GM19467 (cell line): ENCODE measurements around the gene MFAP1.
A peak's percentile ranks its signal among the peaks of the same experiment; 100 is the strongest.
"Not testable (repeated sequence)": the region's sequence is repeated elsewhere in the genome, so short reads cannot be mapped to it uniquely, and the experiment has no call there.

Source experiments
- ATAC-seq: cut with Tn5 transposase; IDR thresholded peaks from one replicate; pipeline ENCODE4 v1.9.1; 2021; ENCODE audit warnings: mild to moderate bottlenecking, moderate library complexity; ENCODE audit not compliant: unreplicated experiment

The MFAP1 gene, protein sequence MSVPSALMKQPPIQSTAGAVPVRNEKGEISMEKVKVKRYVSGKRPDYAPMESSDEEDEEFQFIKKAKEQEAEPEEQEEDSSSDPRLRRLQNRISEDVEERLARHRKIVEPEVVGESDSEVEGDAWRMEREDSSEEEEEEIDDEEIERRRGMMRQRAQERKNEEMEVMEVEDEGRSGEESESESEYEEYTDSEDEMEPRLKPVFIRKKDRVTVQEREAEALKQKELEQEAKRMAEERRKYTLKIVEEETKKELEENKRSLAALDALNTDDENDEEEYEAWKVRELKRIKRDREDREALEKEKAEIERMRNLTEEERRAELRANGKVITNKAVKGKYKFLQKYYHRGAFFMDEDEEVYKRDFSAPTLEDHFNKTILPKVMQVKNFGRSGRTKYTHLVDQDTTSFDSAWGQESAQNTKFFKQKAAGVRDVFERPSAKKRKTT

DNA sequence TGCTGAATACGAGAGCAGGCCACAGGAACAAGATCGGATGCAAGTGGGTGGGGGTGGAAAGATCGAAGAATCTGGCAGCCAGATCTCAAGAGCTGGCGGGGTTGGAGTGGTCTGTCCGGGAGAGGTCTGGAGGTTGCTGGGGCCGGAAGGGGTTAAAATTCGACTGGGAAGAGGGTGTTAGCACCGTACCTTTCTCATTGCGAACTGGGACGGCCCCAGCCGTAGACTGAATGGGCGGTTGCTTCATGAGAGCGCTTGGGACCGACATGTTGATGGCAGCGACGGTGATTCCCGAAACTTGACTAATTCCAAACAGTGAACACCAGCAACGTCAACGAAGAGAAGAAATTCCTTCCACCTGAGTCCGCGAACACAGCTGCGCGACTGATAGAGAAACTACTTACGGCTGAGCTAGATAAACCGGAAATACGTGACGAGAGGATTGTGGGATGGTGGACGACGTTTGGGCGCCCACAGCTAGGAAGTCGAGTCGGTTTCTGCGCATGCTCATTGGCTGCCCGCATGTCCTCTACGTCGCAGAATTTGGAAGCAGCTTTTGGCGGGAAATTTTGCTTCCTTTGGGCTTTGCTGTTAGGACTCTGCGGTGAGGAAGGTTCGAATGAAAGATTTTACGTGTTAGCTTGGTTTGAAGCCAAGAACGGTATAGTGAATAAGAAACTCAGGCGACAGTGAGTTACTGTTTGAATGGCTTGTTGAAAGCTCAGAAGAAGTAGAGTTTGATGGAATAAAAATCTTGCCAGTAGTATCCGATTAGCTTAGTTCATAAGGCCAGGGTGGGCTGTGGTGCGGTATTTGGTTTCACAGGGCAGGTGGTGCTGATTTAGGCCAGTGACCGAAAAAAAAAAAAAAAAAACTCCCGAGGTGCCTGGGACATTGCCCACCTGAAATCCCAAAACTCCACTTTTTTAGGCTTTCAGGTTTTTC is at the start of gene MFAP1:
TSS of gene MFAP1 (minus strand) at position 389 of the 945 bp plus-strand sequence. CDS start at position 268, 121 bp downstream.
- peak; percentile 60 for ATAC-seq

DNA sequence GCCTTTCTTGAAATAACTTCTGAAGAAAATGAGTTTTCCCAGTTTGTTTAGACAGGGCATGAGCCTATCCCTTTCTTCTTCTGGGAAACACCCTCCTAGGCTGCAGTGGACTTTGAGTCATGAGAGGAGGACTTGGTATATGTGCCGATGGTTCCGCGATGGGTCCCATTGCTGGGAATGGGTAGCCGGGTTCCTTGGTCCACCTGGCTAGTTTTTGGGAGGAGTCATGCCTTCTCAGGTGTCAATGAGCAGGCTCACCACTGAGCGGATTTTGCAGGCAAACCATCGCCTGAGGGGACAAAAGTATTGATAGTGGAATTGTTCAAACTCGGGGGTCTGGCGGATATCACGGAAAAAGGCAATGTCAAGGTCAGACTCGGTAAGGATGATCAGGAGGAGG is 49.2 kb upstream of the MFAP1 start:
- ATAC-seq: no peak

DNA sequence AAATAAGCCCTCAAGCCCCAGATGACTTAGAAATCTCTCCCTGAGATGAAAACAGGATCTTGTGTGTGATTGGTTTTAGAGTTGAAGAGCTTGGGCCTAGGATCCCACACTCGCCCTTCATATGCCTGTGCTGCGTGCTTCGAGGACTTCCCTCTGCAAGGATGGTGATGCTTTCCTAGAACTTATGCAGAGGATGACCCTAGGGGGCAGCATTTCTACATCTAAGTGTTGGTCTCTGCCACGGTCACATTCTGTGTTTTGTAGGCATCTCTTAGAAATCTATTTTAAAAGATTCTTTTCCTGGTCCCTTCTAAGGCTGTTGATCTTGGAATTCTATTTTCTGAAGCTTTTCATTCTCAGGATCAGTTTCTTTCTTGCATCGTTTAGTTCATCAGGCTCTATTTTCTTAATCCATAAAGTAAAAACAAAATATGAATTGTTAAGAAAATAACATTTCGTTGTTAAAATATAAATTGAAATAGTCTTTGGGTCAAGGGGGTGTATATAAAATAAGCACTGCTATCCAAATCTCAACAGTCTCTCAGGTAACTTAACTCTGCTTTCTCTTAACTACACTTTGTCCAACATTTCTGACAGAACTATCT is 48.0 kb upstream of the MFAP1 start:
- ATAC-seq: no peak

DNA sequence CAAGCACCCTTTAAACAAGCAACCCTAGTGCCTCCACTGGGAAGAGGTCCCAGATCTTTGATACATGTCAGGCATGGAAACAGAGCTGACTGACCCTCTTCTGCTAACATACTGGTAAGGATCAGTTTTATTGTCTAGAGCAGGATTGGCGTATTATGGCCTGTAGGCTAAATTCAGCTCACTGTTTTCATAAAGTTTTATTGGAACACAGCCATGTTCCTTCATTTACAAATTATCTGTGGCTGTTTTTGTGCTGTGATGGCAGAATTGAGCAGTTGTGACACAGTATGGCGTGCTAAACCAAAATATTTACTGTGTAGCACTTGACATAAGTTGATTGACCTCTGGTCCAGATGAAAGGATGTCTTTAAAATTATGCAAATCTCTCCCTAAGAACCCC is 47.3 kb upstream of the MFAP1 start:
- no peak for ATAC-seq

DNA sequence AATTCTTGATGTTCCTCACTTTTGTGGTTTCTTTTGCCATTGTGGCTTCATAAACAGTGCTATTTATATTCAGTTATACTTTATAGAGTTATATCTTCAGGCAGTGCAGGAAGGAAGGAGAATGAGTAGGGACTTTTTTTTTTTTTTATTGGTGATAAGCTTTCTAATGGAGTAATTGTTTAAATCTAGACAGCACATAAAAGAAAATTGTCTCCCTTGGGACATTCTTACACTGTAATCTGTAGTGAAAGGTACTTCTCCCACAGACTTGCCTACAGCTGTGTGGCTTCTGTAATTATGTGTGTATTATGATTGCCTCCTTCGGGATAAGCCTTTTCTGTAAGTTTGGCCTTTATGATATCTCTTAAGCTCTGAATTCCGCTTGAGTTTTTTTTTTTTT is 43.9 kb upstream of the MFAP1 start:
- ATAC-seq: no peak

DNA sequence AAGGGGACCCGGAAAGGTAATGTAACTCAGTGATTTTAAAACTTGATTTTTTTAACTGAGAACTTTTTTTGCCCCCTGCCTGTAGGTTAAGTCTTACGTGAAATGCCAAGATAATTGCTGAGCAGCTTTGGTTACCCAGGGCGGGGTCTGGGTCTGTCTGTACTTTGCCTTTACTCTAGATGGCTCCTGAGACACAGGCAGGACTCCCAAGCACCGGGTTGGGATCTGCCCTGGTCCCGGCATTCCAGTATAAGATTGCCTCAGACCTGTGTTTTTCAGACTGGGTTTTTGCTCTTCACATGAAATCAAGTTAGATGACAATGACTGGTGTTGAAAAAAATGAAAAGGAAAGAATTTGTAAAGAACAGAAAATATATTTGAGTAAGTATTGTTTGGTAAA is 42.6 kb upstream of the MFAP1 start:
- ATAC-seq: no peak

DNA sequence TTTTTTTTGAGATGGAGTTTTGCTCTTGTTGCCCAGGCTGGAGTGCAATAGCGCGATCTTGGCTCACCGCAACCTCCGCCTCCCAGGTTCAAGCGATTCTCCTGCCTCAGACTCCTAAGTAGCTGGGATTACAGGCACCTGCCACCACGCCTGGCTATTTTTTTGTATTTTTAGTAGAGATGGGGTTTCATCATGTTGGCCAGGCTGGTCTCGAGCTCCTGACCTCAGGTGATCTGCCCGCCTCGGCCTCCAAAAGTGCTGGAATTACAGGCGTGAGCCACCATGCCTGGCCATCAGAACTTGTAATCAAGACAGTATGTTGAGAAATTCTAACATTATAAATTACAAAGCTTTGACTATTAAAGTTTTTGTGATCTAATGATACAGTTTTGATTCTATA is 42.1 kb upstream of the MFAP1 start:
- not testable (repeated sequence) for ATAC-seq

DNA sequence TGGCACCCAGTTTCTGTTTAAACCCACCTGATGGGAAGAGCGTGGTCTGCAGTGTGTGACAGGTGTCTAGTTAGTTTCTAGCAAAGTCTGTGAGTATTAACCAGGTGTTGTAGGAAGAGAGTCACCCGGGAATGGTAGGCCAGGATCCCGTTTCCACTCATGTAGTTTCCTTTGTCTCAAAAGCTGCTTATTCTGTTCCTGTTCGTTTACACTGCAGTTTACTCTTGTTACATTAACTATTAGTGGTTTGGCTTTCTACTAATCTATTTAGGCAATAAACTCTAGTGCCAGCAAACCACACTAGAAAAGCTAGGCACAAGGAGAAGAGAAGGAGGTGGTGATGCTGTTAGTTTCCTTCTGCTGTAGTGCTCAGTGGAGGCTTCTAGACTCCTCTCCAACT is 35.1 kb upstream of the MFAP1 start:
- ATAC-seq: no peak

DNA sequence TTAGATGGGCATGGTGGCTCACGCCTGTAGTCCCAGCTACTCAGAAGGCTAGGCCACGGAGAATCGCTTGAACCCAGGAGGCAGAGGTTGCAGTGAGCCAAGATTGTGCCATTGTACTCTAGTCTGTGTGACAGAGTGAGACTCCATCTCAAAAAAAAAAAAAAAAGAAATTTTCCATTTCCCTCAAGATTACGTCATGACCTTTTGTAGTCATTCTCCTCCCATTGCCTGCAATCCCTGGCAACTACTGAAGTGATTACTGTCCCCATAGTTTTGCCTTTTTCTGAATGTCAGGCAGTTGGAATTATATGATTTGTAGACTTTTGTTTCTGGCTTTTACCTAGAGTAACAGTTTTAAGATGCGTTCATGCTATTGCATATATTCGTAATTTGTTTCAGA is 30.3 kb upstream of the MFAP1 start:
- ATAC-seq: no peak

DNA sequence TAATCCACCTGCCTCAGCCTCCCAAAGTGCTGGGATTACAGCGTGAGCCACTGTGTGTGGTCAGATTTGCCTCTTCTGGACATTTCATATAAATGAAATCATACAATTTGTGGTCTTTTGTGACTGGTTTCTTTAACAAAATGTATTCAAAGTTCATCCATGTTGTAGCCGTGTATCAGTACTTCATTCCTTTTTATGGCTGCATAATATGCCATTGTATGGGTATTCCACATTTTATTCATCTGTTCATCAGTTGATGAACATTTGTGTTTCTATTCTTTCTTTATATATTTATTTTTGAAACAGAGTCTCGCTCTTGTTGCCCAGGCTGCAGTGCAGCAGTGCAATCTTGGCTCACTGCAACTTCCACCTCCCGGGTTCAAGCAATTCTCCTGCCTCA is 28.1 kb upstream of the MFAP1 start:
- ATAC-seq: no peak

DNA sequence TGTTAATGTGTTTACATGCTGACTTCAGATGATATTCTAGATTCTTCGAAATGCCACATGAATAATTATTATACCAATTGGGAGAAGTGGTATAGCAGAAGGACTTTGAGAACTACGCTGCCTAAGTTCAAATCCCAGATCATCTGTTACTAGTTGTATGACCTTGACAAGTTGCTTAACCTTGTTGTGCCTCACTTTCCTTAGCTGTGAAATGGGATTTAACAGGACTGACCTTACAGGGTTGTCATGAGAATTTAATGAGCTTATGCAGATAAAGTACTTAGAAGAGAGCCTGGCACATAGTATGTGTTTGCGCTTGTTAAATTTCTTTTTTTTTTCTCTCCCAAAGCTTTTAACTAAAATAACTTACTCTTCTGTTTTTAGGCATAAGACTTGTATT is 26.8 kb upstream of the MFAP1 start:
- ATAC-seq: no peak

DNA sequence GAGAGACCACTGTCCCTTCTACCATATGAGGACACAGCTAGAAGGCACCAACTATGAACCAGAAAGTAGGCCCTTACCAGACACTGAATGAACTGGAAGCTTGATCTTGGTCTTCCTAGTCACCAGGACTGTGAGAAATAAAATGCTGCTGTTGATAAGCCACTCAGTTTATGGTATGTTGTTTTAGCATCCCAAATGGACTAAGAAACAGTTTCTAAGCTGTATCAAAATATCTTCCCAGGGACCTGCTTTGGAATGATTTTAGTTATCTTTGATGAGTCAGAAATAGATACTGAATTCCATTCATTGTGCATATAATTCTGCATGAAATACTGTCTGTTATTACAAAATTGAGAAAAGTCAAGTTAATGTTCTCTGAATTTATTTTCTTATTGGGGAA is 20.9 kb upstream of the MFAP1 start:
- ATAC-seq: no peak

DNA sequence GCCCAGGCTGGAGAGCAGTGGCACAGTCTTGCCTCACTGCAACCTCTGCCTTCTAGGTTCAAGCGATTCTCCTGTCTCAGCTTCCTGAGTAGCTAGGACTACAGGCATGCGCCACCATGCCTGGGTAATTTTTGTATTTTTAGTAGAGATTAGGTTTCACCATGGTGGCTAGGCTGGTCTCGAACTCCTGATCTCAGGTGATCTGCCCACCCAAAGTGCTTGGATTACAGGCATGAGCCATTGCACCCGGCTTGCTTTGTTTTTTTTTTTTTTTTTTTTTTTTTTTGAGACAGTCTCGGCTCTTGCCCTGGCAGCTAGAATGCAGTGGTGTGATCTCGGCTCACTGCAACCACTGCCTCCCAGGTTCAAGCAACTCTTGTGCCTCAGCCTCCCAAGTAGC is 8.0 kb upstream of the MFAP1 start:
- not testable (repeated sequence) for ATAC-seq

DNA sequence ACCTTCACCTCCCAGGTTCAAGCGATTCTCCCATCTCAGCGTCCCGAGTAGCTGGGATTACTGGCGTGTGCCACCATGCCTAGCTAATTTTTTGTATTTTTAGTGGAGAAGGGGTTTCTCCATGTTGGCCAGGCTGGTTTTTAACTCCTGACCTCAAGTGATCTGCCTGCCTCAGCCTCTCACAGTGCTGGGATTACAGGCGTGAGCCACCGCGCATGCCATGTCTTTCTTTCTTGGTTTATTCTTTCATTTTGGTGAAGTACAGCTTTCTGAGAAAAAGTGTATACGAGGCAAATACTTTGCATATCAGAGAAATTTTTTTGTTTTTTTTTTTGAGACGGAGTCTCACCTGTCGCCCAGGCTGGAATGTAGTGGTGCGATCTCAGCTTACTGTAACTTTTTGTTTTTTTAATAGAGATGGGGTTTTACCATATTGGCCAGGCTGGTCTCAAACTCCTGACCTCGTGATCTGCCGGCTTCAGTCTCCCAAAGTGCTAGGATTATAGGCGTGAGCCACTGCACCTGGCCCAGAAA is 7.1 kb upstream of the MFAP1 start:
- ATAC-seq: not testable (repeated sequence)

DNA sequence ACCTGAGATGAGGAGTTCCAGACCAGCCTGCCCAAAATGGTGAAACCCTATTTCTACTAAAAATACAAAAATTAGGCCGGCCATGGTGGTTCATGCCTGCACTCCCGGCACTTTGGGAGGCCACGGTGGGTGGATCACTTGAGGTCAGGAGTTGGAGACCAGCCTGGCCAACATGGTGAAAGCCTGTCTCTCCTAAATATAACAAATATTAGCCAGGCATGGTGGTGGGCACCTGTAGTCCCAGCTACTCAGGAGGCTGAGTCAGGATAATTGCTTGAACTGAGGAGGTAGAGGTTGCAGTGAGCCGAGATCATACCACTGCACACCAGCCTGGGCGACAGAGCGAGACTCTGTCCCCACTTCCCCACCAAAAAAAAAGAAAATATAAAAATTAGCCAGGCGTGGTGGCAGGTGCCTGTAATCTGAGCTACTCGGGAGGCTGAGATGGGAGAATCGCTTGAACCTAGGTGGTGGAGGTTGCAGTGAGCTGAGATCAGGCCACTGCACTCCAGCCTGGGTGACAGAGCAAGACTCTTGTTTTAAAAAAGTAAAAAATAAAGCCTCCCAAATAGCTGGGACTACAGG is 6.3 kb upstream of the MFAP1 start:
- not testable (repeated sequence) for ATAC-seq

DNA sequence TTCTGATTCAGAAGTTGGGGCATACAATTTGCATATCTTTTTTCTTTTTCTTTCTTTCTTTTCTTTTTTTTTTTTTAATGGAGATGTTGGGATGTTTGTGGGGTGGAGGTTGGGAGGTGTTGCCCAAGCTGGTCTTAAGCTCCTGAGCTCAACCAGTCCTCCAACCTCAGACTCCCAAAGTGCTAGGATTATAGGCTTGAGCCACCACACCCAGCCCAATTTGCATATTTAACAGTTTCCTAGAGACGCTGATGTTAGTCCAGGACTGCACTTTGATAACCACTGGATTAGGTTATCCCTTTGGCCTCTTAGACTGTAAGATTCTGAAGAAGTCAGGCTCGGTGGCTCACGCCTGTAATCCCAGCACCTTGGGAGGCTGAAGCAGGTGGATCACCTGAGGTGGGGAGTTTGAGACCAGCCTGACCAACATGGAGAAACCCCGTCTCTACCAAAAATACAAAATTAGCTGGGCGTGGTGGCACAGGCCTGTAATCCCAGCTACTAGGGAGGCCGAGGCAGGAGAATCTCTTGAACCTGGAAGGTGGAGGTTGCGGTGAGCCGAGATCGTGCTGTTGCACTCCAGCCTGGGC is 5.6 kb upstream of the MFAP1 start:
- not testable (repeated sequence) for ATAC-seq

DNA sequence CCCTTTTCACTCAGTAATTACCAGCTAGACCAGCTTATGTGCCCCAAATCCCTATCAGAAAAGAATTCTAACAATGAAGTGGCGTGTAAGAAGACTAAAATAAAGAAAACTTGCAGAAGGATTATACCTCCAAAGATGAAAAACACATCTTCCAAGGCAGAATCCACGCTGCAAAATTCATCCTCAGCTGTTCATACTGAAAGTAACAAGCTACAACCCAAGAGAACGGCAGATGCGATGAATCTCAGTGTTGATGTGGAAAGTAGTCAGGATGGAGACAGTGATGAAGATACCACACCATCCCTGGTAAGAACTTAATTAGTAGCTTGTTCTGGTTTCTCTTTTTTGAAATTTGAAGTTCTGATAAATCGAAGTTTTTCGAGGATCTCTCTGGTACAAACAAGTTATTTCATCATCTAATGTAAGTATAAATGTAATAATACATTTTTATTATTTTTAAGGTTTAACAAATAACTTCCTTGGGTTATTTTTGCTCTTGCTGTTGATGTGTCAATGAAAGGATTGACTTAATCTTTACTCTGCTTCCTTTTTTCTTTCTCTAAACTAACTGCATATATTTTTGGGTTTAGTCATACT is 3.7 kb upstream of the MFAP1 start:
- ATAC-seq: no peak

DNA sequence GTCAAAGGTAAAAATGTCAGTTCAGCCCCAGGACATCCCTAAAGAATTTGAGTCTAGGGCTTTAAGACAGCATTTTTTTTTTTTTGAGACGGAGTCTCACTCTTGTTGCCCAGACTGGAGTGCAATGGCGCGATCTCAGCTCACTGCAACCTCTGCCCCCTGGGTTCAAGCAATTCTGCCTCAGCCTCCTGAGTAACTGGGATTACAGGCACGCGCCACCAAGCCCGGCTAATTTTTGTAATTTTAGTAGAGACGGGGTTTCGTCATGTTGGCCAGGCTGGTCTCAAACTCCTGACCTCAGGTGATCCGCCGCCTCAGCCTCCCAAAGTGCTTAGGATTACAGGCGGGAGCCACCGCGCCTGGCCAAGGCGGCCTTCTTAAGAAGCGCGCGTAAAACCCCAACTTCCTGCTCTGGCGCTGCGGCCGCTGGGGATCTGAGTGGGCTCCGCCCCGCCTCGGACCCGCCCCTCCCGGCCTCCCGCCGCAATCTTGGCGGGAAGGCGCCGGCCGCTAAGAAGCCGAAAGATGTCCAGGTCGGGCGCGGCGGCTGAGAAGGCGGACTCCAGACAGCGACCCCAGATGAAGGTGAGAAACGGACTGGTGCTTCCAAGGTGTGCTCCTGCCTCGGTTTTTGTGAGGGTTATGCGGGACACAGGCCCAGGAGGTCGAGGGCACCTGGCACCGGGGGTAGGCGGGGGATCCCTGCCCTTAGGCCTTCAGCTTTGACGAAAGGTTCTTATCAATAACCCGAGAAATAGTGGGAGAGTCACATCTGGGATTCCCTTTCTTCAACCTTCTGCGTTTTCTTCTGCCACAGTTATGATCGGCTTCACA is 2.2 kb upstream of the MFAP1 start, which contains the start of gene WDR76:
TSS of gene WDR76 (plus strand) at position 495 of the 834 bp plus-strand sequence. CDS start at position 526, 31 bp downstream.
- no peak for ATAC-seq

DNA sequence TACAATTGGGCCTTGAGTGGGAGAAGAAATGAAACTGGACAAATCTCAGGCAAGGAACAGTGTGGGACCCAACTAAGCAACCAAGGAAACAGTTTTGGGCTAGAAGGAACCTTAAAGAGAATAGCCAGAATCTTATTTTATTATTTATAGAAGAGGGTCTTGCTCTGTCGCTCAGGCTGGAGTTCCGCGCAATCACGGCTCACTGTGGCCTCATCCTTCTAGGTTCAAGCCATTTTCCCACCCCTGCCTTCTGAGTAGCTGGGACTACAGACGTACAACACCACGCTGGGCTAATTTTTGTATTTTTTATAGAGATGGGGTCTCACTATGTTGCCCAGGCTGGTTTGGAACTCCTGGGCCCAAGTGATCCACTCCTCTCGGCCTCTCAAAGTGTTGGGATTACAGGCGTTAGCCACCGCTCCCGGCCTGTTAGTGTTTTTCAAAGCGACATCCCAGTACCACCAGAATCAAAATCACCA is 1.6 kb upstream of the MFAP1 start:
- ATAC-seq: no peak
